ENCODE measurements around the gene PTCRA.
"Not testable (repeated sequence)": the region's sequence is repeated elsewhere in the genome, so short reads cannot be mapped to it uniquely, and the experiment has no call there.

The PTCRA gene

GRCh38 chr6:42942444-42942843, 26.6 kb downstream of the PTCRA start:
- no peak for DNase-seq

GRCh38 chr6:42947950-42948349, 32.1 kb downstream of the PTCRA start:
- DNase-seq, result no peak

DNA sequence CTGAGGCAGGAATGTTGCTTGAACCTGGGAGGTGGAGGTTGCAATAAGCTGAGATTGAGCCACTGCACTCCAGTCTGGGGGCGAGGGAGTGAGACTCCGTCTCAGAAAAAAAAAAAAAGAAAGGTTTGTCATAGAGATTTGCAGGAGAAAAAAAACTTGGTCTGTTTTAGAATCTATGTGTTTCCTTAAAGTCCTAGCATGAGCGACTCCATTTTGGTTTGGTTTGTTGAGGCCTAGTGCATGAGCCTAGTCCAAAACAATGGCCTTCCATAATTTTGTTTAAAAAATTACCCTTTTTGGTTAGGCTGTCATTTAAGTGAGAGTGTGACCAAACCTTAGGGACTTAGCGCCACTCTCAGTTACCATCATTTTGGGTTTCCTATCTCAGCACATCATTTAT, 36.5 kb downstream of the PTCRA start:
- DNase-seq, result no peak

DNA sequence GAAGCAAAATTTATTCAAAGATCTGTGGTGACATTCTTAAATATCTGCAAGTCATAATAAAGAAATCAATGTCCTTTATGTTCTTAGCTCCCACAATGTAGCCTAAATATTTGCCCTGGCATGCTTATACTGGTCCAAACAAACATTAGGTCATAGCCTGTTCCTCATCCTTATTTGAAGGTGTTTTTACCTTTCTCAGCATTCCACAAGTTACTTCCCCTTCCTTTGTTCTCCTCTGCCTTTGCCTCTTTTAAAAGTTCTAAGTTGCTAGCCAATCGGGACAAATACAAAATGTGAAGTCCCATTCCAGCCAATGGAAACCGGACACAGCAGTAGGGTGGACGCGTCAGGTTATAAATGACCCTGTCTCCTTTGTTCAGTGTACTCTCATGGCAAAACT, 38.6 kb downstream of the PTCRA start:
- not testable (repeated sequence) for DNase-seq

DNA sequence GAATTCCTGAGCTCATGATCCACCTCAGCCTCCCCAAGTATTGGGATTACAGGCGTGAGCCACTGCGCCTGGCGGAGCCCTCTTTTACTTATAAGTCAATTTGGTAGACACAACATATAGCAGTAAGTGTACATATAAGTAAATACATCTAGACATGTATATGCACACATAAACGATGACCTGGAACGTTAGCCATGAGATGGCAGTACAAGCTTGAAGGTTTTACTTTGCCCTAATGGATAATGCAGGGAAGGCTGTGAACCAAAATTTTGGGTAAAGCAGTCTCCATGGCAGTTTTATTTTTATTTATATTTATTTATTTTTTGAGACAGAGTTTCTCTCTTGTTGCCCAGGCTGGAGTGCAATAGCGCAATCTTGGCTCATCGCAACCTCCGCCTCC, 42.3 kb downstream of the PTCRA start:
- DNase-seq, result no peak

- DNase-seq, result no peak
These were observed 44.0 kb downstream of the PTCRA start for GRCh38 chr6:42959917-42960242.

DNA sequence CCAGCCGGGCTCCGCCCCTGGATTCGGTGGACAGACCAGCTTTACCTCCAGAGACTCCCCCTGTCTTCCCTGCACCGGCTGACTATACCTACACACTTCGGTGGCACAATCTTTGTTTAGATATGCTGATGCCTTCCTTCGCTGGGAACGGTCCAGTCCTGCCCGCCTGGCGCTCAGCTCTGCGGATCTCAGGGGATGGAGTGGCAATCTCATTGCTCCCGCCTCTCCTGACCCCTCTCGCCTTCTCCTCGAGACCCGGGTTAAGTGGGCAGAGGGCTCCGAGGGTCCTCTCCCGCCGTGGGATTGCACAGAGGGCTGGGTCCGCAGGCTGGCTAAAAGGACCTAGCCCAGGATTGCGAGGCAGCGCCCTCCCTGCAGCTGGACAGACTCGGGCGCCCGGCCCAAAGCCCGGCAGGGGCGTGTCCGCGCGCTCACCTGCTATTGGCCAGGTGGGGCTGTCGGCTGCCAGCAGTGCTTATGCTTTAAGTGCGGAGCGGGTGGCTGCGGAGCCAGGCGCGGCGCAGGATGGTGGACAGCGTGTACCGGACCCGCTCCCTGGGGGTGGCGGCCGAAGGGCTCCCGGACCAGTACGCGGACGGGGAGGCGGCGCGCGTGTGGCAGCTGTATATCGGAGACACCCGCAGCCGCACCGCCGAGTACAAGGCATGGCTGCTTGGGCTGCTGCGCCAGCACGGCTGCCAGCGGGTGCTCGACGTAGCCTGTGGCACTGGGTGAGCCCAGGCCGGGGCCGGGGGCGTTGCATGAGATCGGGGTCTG, 44.6 kb downstream of the PTCRA start, which contains the start of gene GNMT:
Gene GNMT (plus strand): TSS at position 512 of the 777 bp plus-strand sequence. CDS start 14 bp downstream, at position 526.
- no peak for DNase-seq

GRCh38 chr6:42961020-42961470, 45.2 kb downstream of the PTCRA start:
- DNase-seq, result no peak

GRCh38 chr6:42962096-42962495, 46.2 kb downstream of the PTCRA start:
- DNase-seq, result no peak

DNA sequence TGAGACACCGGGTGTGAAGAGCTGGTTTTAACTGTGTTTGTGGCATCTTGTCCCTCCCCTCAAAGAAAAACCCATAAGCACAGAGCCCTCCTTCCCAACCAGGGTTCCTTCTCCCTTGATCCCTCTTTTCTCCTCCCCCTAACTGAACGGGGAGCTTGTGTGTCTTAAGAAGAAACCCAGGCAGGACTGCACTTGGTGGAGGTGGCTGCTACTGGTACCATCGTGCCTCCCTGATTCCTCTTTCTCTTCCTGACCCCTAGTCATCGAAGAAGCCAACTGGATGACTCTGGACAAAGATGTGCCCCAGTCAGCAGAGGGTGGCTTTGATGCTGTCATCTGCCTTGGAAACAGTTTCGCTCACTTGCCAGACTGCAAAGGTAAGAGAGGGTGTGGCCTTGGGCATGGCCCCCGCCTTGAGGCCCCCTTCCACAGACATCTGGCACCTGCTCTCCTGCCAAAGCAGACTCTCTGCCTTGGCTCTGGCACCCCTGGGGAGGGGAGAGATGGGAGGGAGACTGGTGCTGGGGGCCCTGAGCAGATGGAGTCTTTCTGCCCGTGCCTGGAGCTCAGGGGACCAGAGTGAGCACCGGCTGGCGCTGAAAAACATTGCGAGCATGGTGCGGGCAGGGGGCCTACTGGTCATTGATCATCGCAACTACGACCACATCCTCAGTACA, 46.8 kb downstream of the PTCRA start:
- DNase-seq, result no peak

GRCh38 chr6:42963179-42963854, 47.5 kb downstream of the PTCRA start:
- DNase-seq, result no peak

DNA sequence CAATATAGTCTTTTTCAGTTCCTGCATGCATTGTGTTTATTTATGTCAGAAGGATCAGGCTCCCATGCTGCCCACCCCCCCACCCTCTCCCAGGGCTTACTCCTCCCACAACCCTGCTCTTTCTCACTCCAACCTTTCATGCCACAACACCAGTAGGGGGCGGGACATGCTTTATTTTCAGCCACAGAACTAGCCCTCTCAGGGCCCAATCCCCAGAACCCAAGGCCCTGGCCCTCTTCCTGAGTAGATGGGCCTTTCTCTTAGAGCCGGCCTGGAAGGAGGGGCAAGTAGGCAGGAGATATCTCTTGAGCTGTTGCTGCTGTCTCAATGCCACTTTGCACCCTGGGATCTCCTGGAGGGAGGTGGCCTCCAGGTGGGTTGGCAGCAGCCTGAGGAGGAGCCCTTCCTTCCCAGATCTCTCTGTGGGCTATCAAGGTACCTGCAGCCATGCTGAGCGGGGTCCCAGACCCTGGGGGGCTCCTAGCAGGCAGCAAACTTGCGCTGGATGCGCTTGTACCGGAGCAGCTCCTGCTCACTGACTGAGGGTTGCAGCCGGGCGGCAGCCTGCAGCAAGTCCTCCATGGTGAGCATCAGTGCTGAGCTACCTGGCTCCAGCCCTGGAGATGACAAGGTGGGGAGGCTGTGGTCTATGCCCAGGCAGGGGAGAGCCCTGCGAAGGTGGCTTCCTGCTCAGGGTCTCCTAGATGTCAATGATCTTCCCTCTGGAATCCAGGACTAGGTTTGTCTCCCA, 48.2 kb downstream of the PTCRA start:
- peak; percentile 50 for DNase-seq

DNA sequence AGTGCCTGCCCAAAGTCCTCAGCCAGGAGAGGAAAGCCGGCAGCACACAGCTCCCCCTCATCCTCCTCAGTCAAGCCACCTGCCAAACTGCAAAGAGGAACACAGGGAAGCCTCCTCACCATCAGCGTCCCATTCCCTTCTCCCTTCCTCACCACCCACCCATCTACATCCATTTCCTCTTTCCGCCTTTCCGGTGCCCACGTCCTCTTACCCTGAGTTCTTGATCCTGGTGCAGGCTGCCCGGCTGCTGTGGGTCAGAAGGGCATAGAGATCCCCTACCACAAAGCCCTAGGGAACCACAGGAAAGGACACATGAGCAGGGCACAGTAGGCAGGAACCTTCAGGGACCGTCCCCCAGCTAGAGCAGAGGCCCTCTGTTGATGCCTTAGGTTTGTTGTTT, 50.7 kb downstream of the PTCRA start:
- no peak for DNase-seq

GRCh38 chr6:42967228-42967627, 51.4 kb downstream of the PTCRA start:
- no peak for DNase-seq

DNA sequence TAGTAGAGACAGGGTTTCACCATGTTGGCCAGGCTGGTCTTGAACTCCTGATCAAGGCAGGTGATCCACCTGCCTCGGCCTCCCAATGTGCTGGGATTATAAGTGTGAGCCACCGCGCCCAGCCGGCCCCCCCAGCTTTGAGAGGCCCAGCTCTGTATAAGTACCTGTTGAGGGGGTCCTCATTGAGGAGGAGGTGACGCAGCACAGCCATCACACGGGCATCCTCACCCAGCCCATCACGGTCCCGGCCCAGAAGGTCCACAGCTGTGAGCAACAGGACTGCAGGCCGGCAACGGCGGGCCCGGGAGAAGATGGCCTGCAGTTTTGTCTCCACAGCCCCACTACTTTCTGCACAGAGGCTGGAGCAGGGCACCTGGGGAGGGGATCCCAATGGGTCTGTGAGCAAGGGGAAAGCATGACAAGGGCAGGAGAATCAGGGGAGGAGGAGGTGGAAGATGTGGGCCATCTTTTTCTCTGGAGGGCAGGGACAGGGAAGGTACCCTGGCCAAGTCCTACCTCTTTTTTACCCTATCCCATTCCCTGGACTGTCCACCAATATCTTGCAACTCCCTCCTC, 52.4 kb downstream of the PTCRA start:
- no peak for DNase-seq

GRCh38 chr6:42968783-42969182, 52.9 kb downstream of the PTCRA start:
- no peak for DNase-seq

DNA sequence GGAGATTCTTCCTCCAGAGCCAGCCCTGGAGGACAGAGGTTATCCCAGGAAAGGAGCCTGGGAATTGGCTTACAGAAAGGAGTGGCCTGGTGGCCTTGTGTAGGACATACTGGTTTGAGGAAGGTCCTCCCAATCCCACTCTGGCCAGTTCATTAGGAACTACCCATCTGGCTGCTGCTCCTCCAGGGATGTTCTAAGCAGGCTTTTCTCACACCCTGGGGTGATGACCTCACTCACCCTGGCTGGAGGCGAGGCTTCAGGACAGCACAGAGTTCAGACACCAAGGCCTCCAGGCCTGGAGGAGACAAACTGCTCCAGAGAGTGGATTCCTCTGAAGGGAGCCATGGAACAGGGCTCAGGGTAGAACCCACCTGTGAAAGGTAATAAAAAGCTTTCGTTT, 53.6 kb downstream of the PTCRA start:
- DNase-seq, result no peak

DNA sequence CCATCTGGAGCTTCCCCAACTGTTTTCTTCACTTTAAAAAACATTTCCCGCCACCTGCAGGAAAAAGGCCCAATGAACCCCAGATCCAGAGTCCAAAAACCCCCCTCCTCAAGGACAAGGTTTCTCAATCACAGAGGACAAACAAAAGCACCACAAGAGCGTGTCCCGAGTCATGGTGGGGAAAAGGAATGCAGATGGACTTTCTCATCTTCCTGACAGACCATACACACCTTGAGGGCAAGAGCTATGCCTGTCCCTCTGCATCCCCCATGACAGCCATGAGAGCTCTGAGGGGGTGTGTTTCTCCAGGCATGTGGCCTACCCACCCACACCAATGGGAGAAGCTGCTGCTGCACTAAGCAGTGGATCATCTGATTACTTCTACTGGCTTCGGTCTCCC, 54.1 kb downstream of the PTCRA start:
- no peak for DNase-seq

- no peak for DNase-seq
These were observed 55.2 kb downstream of the PTCRA start for GRCh38 chr6:42970871-42971612.

DNA sequence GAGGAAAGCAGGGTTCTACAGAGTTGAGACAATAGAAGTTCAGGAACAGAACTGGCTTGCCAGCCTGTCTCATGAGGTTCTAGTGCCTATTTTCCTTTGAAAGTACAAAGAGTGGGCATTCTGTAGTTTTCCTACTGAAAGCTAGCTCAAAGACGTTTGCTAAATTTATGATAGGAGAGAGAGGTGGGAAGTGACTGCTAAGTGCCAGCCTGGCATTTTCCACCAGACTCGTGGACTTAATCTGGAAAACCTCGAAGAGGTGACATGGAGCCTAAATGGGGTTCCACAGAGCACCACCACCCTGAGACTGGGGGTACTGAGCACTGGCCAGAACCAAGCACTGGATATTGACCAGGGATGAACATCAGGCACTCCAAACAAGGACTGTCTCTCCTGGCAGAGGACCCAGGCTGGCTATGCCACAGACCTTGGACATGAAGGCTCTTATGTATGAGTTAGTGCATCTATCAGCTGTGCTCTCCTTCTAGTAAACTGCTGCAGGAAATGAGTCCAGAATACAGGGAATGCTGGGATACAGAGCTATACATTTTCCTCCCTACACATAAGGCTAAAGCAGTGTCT, 56.0 kb downstream of the PTCRA start:
- no peak for DNase-seq

- DNase-seq, result no peak
These were observed 58.1 kb downstream of the PTCRA start for GRCh38 chr6:42973926-42974325.
